Transverse colon (tissue), 4 donors: ENCODE data around the gene CDX1. TPM values are rescaled to one million over a fixed set of nuclear protein-coding genes. Genes with fewer than 3 reads are reported as not detected.
"Not testable (repeated sequence)": the region's sequence is repeated elsewhere in the genome, so short reads cannot be mapped to it uniquely, and the experiment has no call there.

ENCODE experiments used
- DNase-seq: peaks from one replicate; pipeline ENCODE4 v3.0.0-alpha.2; 2019
- H3K27ac ChIP-seq, 4 donors: fragments of 200-600 bp; sonication (generic); 2 replicates each; pipeline ENCODE4 v1.5.1; 2016 to 2018; ENCODE audit warnings: inconsistent platforms in 4 of 4
- H3K27me3 ChIP-seq: fragments of 200-600 bp; sonication (generic); 2 replicates; pipeline ENCODE4 v1.5.1; 2017; ENCODE audit warnings: inconsistent platforms
- H3K36me3 ChIP-seq, 4 donors: fragments of 200-600 bp; sonication (generic); 2 replicates each; pipeline ENCODE4 v1.5.1; 2017 to 2019; ENCODE audit warnings: inconsistent platforms in 4 of 4
- H3K4me1 ChIP-seq, 4 donors: fragments of 200-600 bp; sonication (generic); 2 replicates each; pipeline ENCODE4 v1.5.1; 2017 to 2020; ENCODE audit warnings: inconsistent platforms in 4 of 4
- H3K4me3 ChIP-seq, 4 donors: fragments of 200-600 bp; sonication (generic); 1 replicate in 1 of 4; 2 replicates in 3 of 4; pipeline versions ENCODE4 v1.5.1 to v1.6.1; 2017 to 2019; ENCODE audit warnings: inconsistent platforms in 4 of 4
- H3K9me3 ChIP-seq, 2 donors: fragments of 200-600 bp; sonication (generic); 2 replicates each; pipeline ENCODE4 v1.5.1; 2017 to 2019; ENCODE audit warnings: inconsistent platforms in 2 of 2
- EP300 ChIP-seq: sonication (generic); formaldehyde crosslinking; IDR thresholded peaks from one replicate; pipeline ENCODE4 v1.6.1; 2017; ENCODE audit warnings: antibody characterized with exemption, low read depth
- POLR2A ChIP-seq: fragments of 450-650 bp; IDR thresholded peaks from one replicate; pipeline ENCODE4 v1.6.1; 2016; ENCODE audit warnings: antibody characterized with exemption, mild to moderate bottlenecking, moderate library complexity
- POLR2AphosphoS5 ChIP-seq, 3 donors: sonication (generic); formaldehyde crosslinking; IDR thresholded peaks; one replicate each; pipeline ENCODE4 v1.6.1; 2016; ENCODE audit warnings: antibody characterized with exemption in 3 of 3
- WGBS, 2 donors: methylation state at CpG; one replicate each; pipeline ENCODE4 v1.1.5; 2018; ENCODE audit warnings: low coverage in 1 of 2; 5-methylcytosine and 5-hydroxymethylcytosine counted together
- in situ Hi-C, 4 donors: fragments of 200-750 bp; cut with MboI; loops; one replicate each; pipeline versions ENCODE4 v1.15.0 to v1.15.1; 2017; ENCODE audit warnings: low sequenced_read_pairs in 3 of 4, low pct_ligation_motif_present in 1 of 4, low pct_unique_long_range_greater_than_20kb in 1 of 4
- intact Hi-C: fragments of 100-400 bp; cut with DNase I; formaldehyde crosslinking; loops from one replicate; pipeline ENCODE4 v1.15.1; 2023; ENCODE audit warnings: low total_unique reads
- total RNA-seq, 4 donors: library from RNA; depleted of rRNA; stranded (reverse); fragments of >200 nt; gene quantifications; one replicate each; pipeline ENCODE4 v1.1.0, GENCODE V29; 2016
- TF ChIP-seq, protein P1 (sequence below), 5 experiments: fragments of 200-600 bp in 3 of 5; fragments of 450-650 bp in 2 of 5; sonication (generic) in 3 of 5; IDR thresholded peaks; 1 replicate in 2 of 5; 2 replicates in 3 of 5; pipeline ENCODE4 v1.5.1; 2016 to 2017; ENCODE audit warnings: antibody characterized with exemption in 5 of 5, inconsistent platforms in 3 of 5, mild to moderate bottlenecking in 2 of 5, moderate library complexity in 1 of 5

Gene CDX1
- total RNA-seq, 4 donors from 2014 or later, result 249 to 540 (median 360) TPM

DNA sequence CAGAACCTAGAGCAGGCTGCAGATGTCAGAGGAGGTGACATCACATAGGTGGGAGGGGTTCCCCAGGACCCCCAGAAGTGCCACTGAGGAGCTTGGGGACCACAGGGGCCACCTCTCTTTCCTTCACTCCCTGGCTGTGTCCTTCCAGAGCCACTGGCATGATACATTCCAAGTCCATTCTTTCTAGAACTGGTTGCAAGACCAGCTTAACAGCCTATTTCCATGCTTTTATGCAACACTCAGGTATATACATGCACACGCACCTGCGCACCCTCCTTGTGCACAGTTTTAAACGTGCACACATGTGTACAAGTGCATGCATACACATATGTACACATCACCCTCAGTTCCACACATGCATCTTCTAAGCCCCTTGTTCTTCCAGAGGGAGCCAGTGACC lies 63.0 kb downstream of the CDX1 start:
- Histone ChIP-seq H3K36me3 (no peaks in the 10 kb centered on the region), H3K27ac (no peak overlapping the region), H3K27me3 (no peaks in the 10 kb centered on the region), H3K4me1 (no peaks in the 10 kb centered on the region), H3K9me3 (no peaks in the 10 kb centered on the region), H3K4me3 (no peak overlapping the region)
- no peak for TF ChIP-seq EP300
- TF ChIP-seq, protein P1, sequence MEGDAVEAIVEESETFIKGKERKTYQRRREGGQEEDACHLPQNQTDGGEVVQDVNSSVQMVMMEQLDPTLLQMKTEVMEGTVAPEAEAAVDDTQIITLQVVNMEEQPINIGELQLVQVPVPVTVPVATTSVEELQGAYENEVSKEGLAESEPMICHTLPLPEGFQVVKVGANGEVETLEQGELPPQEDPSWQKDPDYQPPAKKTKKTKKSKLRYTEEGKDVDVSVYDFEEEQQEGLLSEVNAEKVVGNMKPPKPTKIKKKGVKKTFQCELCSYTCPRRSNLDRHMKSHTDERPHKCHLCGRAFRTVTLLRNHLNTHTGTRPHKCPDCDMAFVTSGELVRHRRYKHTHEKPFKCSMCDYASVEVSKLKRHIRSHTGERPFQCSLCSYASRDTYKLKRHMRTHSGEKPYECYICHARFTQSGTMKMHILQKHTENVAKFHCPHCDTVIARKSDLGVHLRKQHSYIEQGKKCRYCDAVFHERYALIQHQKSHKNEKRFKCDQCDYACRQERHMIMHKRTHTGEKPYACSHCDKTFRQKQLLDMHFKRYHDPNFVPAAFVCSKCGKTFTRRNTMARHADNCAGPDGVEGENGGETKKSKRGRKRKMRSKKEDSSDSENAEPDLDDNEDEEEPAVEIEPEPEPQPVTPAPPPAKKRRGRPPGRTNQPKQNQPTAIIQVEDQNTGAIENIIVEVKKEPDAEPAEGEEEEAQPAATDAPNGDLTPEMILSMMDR (IDR thresholded peaks at IDR 0.05), result no peak
- TF ChIP-seq POLR2A, result no peak
- TF ChIP-seq POLR2AphosphoS5 (IDR thresholded peaks at IDR 0.05), result no peak
- WGBS, 2 donors, result 88% methylated on average over 3 of the region's 3 CpGs; no CpG with 5 or more reads in 1 of the 2 donors
- DNase-seq, result no peak
- intact Hi-C loops, result no loop called here
- in situ Hi-C loops, result no loop called here

DNA sequence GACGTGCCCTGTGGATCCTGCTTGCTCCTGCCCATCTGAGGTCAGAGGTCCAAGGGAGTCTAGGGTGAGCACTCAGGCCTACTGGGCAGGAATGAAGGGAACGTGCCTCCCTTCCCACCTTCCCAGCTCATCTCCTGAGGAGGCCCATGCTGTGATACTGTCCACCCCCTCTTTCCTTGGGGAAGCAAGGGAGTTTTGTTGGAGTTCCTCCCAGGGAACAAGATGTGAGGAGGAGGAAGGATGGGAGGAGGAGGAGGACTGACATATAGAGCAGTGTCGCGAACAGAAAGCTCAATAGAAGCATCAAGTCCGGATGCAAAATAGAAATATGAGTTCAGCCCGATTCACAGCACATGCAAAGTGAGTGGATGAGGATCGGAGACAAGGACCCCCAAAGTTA lies 64.3 kb downstream of the CDX1 start:
- Histone ChIP-seq H3K4me3 (no peak overlapping the region), H3K36me3 (no peaks in the 10 kb centered on the region), H3K27me3 (no peaks in the 10 kb centered on the region), H3K27ac (no peak overlapping the region), H3K4me1 (no peaks in the 10 kb centered on the region), H3K9me3 (no peaks in the 10 kb centered on the region)
- intact Hi-C loops (no loop called here), in situ Hi-C loops (no loop called here)
- no peak for DNase-seq
- 89% methylated on average over 7 of the region's 7 CpGs; no CpG with 5 or more reads in 1 of the 2 donors for WGBS, 2 donors
- TF ChIP-seq POLR2A (no peak), POLR2AphosphoS5 (IDR thresholded peaks at IDR 0.05) (no peak), EP300 (no peak)
- TF ChIP-seq, protein P1 (IDR thresholded peaks at IDR 0.05), result no peak

GRCh38 chr5:150233706-150234105 lies 67.1 kb downstream of the CDX1 start:
- intact Hi-C loops, H3K27me3 ChIP-seq, H3K36me3 ChIP-seq, H3K4me1 ChIP-seq, DNase-seq, H3K4me3 ChIP-seq, in situ Hi-C loops, H3K9me3 ChIP-seq, H3K27ac ChIP-seq: not testable (repeated sequence)
- WGBS, 2 donors, result 80 to 87% methylated on average over 2 to 5 of the region's 5 CpGs

Other genes with a start within 250 kb of the CDX1 start
- gene PDE6A, start 222.0 kb upstream of the CDX1 start, total RNA-seq, result 1 to 10 TPM; 1.2 to 6.5 (median 3.5) TPM
- 1,000 to 10,000 TPM in 2 of 4 donors, 100 to 1,000 TPM in 2; 233 to 1,489 (median 1,023) TPM for gene SLC26A2, start 206.0 kb upstream of the CDX1 start, total RNA-seq
- gene TIGD6, start 166.1 kb upstream of the CDX1 start, total RNA-seq, result 1 to 10 TPM in 2 of 4 donors, under 1 TPM in 2; 0.20 to 2.5 (median 1.6) TPM
- 10 to 100 TPM; 29.9 to 93.5 (median 38.1) TPM for gene HMGXB3, start 166.0 kb upstream of the CDX1 start, total RNA-seq
- 10 to 100 TPM in 3 of 4 donors, under 1 TPM in 1; 0.60 to 38.9 (median 14.7) TPM for gene CSF1R, start 80.2 kb upstream of the CDX1 start, total RNA-seq
- gene PDGFRB, start 10.9 kb upstream of the CDX1 start, total RNA-seq, result 10 to 100 TPM; 20.2 to 56.3 (median 28.3) TPM
- gene SLC6A7, start 23.3 kb downstream of the CDX1 start, total RNA-seq, result 10 to 100 TPM; 19.5 to 67.7 (median 21.3) TPM
- under 1 TPM in 2 of 4 donors, not detected in 2; 0.32 to 0.82 TPM for gene CAMK2A, start 123.0 kb downstream of the CDX1 start, total RNA-seq
- 1 to 10 TPM in 1 of 4 donors, under 1 TPM in 1, not detected in 2; 0.48 to 1.6 TPM for gene ARSI, start 136.1 kb downstream of the CDX1 start, total RNA-seq
- 10 to 100 TPM; 12.0 to 87.2 (median 31.3) TPM for gene TCOF1, start 190.9 kb downstream of the CDX1 start, total RNA-seq
- gene CD74, start 246.1 kb downstream of the CDX1 start, total RNA-seq, result 100 to 1,000 TPM in 3 of 4 donors, 10 to 100 TPM in 1; 54.3 to 451 (median 259) TPM